Superior temporal gyrus (tissue), 1 donor: ENCODE measurements around the gene GABRG3.
"Not testable (repeated sequence)": the region's sequence is repeated elsewhere in the genome, so short reads cannot be mapped to it uniquely, and the experiment has no call there.

ENCODE experiments used
- DNase-seq: peaks from one replicate; pipeline ENCODE4 v3.0.0-alpha.2; 2016; ENCODE audit errors: extremely low spot score

The GABRG3 gene

DNA sequence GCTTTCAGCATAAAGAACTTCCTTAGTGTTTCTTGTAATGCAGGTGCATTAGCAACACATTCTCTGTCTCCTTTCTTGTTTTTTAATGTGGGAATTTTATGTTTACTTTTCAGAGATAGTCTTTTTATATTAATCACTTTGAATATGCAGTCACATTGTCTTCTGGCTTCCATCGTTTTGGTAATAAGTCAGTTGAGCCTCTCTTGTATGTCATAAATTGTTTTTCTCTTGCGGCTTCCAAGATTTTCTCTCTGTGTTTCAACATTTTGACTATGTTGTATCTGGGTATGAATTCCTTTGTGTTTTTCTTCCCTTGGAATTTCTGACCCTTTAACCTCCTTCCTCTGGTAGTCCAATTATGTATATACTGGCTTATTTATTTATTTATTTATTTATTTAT is 25.3 kb downstream of the GABRG3 start:
- DNase-seq = no peak

DNA sequence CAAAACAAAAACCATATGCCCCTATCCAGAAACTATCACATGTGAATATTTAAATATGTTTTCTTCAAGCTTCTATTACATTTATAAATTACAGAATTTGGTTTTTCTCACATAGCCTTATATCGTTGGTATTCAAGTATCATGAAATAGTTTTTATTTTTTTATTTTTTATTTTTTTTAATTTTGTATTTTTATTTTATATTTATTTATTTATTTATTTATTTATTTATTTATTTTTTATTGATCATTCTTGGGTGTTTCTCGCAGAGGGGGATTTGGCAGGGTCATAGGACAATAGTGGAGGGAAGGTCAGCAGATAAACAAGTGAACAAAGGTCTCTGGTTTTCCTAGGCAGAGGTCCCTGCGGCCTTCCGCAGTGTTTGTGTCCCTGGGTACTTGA is 32.0 kb downstream of the GABRG3 start:
- not testable (repeated sequence) for DNase-seq

DNA sequence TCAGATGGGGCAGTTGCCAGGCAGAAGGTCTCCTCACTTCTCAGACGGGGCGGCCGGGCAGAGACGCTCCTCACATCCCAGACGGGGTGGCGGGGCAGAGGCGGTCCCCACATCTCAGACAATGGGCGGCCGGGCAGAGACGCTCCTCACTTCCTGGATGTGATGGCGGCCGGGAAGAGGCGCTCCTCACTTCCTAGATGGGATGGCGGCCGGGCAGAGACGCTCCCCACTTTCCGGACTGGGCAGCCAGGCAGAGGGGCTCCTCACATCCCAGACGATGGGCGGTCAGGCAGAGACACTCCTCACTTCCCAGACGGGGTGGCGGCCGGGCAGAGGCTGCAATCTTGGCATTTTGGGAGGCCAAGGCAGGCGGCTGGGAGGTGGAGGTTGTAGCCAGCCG is 33.2 kb downstream of the GABRG3 start:
- not testable (repeated sequence) for DNase-seq

DNA sequence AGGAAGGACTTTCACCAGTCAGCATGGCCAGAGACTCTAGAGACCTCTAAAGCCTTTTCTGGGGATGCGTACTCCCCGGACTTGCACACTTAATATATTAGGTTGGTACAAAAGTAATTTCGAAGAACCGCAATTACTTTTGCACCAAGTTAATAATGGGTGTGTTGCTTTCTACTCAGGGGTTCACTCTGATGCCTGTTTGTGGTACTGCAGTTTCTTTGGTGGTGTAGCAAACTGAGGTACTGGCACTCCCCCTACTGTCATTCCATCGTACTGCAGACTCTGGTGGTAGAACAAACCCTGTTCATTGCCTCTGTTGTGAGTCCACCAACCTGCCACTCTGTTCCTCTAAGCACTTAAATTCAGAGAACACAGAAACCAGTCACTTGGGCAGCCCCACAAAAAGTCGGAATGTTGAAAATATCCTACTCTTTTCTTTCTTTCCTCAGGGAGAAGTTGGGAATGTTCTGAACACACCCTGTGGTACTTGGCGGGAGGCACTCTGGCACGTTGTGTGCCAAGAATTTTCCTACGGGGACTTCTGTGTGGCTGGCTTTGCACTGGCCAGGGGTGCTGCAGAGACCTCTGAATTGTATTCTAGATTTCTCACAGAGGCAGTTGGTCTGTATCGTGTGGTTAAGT is 46.3 kb downstream of the GABRG3 start:
- DNase-seq = peak; percentile 82

DNA sequence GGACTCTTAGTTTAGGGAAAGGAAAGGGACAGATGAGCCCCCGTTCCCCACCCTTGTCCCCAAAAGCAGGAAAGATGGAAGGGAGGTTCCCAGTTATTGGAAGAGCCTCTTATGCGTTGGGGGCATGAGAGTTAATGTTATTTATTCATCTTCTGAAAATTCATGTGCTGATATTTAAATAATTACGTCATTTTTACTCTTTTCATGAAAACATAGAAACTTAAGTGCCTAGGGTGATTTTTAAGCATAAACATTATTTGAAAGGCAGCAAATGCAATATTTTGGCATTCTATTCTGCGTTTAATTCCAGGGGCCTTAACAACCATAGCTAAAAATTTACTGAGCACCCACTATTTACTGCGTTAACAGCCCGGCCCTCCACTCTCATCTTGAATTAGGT is 48.7 kb downstream of the GABRG3 start:
- no peak for DNase-seq

DNA sequence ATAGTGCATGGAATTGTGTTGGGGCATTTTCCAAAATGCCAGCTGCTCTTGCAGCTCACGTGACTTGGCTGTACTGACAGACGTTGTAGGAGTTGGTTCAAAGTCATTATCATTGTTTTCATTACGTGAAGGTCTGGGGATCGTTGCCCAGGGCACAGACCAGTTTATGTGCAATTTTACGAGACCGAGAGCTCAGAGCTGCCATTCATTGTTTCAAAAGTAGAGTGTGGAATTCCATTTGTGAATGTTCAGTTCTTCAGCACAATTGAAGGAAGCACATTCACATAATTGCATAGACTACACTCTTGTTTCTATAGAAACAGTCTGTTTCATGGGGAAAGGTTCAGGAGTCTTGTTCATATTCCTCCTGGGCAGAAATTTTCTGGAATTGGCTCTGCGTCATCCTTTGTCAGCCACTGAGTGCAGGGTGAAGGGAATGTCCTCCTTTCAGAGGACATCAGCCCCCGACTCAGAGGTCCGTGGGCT is 54.5 kb downstream of the GABRG3 start:
- no peak for DNase-seq

DNA sequence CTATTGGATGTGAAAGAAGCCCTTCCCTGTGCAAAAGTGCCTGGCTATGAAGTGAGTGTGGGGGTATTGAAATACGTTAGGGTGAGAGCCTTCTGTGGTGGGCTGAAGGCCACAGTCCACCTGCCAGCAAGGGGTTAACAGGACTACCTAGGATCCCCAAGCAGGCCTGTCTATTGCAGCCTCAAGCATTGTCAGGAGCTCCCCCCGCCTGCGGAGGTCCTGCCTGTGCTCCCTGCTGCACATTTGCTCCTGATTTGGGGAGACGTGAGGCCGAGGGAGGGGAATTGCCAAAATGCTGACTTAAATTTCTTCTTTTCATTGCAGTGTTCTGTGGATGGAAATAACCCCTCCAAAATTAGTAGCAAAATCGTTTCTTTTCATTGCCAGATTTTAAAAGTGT is 56.2 kb downstream of the GABRG3 start:
- no peak for DNase-seq

DNA sequence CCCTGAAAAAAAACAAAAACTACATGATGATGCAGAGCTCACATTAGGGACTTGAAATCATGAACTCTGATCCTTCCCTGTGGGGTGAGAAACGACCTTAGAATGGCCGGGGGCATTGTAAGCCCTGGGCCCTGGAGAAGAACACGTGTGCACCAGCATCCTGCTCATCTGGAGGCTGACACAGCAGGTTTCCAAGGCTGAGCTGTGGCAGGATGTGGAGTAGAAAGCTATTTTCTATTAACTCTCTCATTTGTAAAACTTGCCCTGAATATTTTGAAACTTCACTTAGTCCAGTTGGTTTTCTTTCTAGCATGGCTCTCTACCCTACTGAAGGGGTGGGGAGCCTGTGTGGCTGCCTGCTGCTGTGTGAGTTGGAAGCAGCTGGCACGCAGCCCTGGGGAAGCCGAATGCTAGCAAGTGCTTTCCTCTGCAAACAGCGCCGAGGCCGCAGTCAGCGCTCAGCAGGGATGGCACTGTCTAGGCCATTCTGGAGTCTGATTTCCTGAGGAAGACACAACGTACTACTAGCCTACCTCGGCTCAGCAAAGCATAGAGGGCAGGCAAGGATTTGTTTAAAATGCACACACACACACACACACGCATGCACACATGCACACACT is 58.0 kb downstream of the GABRG3 start:
- peak; percentile 57 for DNase-seq

DNA sequence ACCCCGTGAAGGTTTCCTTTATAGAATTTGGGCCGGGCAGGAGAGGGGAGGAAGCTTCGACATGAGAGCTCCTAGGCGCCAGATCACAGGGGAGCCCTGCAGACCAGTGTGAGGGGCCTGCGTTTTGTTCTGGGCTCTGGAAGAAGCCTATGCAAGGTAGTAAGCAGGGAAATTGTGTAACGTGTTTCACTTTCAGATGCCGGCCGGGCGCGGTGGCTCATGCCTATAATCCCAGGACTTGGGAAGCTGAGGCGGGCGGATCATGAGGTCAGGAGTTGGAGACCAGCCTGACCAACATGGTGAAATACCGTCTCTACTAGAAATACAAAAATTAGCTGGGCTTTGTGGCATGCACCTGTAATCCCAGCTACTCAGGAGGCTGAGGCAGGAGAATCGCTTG is 65.2 kb downstream of the GABRG3 start:
- no peak for DNase-seq

DNA sequence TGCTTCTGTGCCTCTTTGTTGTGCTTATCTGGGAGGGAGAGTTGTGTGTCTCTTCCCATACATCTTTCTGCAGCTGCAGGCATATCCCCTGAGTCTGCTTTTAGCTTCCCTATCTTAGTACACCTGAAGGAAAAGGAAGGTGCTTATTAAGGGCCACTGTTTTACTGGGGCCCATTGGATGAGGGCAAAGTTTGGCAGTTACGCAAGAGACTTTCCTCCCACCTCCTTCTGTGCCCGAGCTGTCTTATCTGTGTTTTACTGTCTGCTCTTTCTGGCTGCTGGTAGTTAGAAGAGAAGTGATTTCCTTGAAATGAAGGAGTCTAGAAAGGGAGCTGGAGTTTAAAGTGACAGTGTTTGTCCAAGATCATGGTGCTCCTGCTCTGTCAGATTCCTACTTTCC is 66.5 kb downstream of the GABRG3 start:
- no peak for DNase-seq

DNA sequence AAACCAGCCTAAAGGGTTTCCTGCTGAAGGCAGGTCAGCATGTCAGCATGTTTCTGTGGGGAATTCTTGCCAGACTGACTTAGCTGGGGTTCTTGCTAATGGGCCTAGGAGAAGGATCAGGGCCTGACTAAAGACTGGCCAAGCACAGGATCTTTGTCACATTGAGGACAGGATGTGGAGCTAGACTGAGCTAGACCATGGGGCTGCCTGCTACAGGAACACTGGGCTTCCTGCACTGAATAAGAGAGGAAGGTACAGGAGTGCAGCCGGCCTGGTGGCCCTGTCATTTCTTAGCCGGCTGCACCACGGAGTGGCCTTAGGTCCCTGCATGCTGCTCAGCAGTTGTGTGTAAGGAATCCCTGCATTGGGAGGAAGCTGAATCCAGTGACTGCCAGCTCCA is 68.2 kb downstream of the GABRG3 start:
- no peak for DNase-seq

DNA sequence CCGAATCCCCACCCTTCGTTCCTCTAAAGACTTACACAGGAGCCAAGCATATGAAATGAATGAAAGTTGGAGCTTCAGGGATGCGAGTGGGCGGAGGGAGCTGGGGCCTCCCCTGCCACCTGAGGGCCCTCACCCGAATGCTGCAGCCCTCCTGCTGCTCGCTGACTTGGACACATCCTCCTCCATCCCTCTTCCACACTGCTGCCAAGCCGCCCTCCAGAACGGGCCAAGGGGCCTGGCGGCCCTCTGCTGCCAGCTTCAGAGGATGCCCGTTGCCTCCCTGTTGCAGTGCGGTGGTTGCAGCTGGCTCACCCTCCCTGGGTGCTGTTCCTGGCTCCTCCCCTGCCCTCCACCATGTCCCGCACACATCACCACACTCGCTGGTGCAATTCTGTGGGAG is 71.2 kb downstream of the GABRG3 start:
- DNase-seq = no peak

DNA sequence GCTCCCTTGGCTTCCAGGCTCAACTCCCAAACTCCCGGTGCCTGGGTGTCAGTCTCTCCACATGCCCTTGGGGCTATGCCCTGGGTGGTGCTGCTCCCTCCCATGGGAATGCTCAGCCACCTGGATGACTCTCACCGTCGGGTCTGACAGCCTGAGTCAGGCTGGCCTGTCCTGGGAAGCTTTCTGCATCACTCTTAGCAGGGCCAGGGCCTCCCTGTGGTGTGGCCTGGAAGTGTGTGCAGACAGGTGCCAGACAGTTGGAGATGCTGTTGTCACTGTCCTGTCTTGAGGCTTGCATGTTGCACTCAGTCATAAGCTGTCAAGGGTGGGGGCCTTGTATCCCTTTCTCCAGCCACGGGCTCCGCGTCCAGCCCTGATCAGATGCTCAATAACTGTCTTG is 71.7 kb downstream of the GABRG3 start:
- DNase-seq = no peak

DNA sequence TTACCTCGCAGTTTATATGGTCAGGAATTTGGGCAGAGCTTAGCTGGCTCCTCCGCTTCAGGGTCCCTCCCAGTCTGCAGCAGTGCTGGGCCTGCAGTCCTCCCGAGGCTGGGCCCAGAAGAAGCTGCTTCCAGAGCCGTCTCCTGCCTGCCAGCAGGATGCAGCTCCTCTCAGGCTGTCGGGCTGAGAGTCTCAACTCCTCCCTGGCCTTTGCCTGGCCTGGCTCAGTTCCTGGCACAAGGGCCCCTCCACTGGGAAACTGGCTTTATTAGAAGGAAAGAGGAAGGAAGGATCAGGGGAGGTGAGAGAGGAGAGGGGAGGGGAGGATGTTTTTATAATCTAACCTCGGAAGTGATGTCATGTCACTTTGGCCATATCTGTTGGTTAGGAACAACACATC is 72.8 kb downstream of the GABRG3 start:
- DNase-seq = no peak

DNA sequence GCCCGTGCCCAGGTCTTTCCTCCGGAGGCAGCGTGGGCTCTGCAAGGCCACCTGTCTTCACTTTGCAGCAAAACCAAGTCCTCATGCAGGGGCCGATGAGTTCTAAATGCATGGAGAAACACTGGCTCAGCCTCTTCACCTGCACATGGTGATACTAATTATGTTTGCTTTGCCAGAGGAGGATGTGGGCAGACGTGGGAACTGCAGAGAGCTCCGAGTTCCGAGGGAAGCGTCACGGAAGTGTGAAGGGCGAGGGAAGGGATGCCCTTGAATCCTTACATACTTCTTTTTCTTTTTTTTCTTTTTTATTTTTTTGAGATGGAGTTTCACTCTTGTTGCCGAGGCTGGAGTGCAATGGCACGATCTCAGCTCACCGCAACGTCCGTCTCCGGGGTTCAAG is 74.8 kb downstream of the GABRG3 start:
- DNase-seq = no peak

DNA sequence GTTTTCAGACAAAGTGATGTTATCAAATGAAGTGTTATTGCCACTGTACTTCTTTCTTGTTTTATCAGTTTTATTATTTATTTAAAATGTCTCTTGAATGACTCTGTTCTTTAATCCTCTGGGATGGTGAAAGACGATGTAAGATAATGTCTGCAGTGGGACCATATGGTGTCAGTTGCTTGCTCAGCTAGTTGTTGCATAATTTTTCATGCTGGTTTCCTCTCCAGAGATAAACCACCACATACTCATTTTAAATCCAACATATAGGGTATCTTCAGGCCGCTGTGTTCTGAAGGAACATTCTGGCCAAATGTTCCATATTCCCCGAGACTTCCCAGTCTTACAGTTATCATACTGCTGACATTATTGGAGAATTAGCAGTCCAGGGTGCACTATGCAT is 75.9 kb downstream of the GABRG3 start:
- DNase-seq = peak; percentile 57

DNA sequence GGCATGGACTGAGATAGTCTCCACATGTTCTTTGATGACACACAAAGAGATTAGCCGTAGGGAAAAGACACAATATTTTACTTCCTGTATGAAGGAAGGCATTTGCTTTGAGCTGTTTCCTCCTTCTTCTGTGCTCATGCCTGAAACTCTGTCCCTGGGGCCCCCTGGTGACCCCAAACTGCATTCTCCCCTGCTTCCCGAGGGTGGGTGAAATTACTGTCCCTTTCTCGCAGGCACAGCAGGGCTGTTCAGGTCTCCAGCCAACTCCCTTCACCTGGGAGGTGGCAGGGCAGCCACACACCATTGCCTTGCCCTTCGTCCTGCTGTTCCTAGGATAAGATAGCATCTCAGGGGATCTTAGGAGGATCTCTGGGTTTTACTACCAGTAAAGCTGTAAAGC is 79.2 kb downstream of the GABRG3 start:
- DNase-seq = no peak

DNA sequence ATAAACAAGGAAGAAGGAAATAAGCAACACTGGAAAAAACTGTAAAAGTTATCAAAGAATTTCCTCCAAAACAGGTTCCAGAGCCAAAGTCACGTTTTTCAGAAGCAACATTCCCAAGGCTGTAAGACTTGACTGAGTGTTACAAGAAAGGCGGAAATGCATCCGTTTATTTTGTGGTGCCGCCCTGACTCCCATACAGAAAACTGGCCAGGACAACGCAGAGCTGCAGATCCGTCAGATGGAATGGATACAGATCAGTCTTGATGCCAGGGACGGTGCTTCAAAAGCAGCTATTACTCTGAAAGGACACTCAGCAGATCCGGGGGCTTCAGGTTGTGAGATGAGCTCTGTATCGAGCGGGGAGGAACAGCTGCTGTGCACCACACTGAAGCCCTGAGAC is 83.4 kb downstream of the GABRG3 start:
- no peak for DNase-seq

DNA sequence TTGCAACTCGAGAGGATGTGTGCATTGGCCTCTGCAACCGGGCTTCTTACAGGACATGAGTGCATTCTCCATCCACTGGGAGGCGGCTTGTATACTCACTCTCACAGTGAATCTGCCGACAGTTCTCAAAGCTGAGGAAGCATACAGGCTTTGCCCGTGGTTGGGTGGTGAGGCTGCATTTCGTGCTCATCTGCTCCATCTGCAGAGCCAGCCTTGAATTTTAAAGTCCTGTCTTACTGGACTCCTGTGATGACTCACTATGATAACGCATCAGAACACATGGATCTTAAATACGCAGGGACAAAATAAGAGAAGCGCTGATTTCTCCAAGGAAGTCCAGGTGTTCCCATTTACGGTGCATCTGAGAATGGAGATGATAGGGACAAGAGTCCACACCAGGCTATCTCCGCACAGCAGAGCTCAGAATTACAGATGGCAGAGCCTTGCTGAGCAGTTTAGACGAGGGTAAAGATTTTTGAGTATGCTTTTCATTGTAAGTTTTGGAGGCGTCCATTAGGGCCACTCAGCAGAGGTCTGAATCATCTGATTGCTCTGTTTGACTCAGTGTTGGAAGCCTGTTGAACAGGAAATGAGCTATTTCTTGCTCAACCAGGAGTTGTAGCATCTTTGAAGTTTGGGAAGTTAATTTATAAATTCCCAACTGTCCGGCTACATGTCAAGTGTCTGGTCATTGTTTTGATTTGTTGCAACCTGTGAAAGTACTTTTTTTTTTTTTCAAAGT is 87.1 kb downstream of the GABRG3 start:
- DNase-seq = no peak

DNA sequence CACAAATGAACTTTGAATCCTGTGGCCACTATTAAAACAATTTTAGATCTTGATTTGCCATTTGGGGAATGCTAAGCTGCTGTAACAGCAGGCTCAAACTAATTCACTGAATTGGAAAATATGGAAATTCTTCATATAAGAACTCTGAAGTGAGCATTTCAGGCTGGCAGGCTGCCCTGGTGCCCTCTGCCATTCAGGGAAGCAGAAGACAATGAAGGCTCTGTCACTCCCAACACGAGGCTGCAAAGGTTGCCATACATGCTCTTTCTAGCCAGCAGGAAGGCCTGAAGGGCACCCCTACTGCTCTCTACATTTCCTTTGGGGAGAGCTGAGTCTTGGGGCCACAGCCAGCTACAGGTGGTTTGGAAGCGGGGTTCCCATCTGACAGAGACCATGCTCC is 88.0 kb downstream of the GABRG3 start:
- no peak for DNase-seq

DNA sequence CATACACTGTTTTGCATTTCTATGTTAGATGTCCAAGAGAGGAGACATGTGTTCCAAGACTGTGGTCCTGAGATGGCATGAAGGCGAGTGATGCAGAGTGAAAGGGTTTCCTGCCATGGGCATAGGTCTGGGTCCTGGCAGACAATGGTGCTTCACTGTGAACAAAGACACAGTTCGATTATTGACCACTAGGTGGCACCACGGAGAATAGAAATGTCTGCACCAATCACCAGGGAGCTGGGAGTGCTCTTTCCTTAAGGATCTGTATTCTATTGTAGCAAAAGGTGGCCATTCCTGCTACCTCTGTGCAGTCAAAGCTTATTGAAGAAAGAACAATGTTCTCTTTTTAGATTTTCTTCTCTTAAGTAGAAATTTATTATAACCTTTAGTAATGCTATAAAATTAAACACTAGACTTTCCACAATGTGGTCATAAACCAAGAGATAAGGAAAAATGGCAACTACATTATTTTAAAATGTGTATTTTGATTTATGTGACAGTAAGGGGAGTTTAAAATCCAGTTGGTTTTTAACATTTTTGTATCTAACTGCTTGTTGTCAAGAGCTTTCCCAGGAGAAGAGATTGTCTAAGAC is 88.7 kb downstream of the GABRG3 start:
- DNase-seq = peak; percentile 84

DNA sequence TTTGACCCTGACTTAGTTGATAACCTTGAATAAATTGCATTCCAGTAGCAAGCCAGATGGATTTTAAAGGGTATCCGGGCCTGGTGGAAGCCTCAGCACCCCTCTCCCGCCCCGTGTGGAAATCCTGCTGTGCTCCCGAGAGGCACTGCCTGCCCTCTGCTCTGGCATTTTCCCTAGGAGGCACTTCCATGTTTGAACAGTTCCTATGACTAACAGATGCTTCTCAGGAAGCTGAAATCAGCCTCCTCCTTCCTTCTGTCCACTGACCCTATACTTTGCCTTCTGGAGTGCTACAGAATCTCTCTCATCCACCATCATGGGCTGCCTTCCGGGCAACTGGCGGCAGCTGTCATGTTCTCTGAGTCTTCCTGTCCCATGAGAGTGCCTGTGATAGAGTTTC is 90.8 kb downstream of the GABRG3 start:
- no peak for DNase-seq

DNA sequence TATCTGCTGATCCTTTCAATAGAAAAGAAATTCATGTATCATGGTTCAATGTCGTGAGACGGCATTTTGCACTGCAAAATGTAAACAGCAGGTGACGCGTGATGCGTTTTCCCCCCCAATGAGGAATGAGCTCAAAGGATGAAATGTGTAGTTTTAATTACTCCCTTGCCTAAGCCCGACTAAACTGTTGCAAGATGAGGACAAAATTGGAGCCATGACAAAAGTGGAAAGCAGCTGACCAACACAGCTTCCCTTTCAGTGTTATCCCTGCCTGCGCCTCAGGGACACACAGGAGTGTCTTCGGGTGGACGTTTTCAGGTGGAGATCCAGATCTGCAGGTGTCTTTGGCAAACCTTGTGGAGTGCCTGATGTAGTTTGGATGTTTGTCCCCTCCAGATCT is 92.0 kb downstream of the GABRG3 start:
- no peak for DNase-seq
